IMR-90 (cell line): ENCODE results near the gene B4GALT5. TPM values are rescaled to one million over a fixed set of nuclear protein-coding genes. Genes with fewer than 3 reads are reported as not detected.

Source experiments
- ATAC-seq: fragments of 200-7000 bp; cut with Tn5 transposase; 2 replicates; pipeline ENCODE4 v1.9.1; 2020; ENCODE audit warnings: low read depth, mild to moderate bottlenecking, moderate library complexity
- BruUV-seq: library from RNA; stranded (reverse); fragments of 400-500 nt; replicated peaks from 2 replicates; lab custom pipeline; 2021; lab: Mats Ljungman, UMichigan
- CTCF ChIA-PET: fragments of 300-600 bp; formaldehyde crosslinking; extraction: SDS; loops from one replicate; lab custom pipeline; 2021; ENCODE audit warnings: antibody characterized with exemption; lab: Yijun Ruan, JAX
- POLR2A ChIA-PET: fragments of 300-600 bp; sonication (Branson Sonifier 250); formaldehyde crosslinking; loops from one replicate; lab custom pipeline; 2022; ENCODE audit warnings: antibody characterized with exemption; ENCODE audit not compliant: unreplicated experiment; lab: Charles Lee
- DNase-seq: peaks from one replicate; pipeline ENCODE4 v3.0.0; 2013
- H2AFZ ChIP-seq: replicated peaks from 2 replicates; pipeline ENCODE3; 2013; ENCODE audit warnings: low read length, mild to moderate bottlenecking; ENCODE audit not compliant: poor library complexity
- H2AK5ac ChIP-seq: 2 replicates; pipeline ENCODE4 v1.6.1; 2013; ENCODE audit warnings: low read depth, low read length, inconsistent platforms
- H2AK9ac ChIP-seq: replicated peaks from 2 replicates; pipeline ENCODE3; 2013; ENCODE audit warnings: mild to moderate bottlenecking, low read depth, low read length, moderate library complexity; ENCODE audit not compliant: poor library complexity
- H2BK120ac ChIP-seq: 2 replicates; pipeline ENCODE4 v1.6.1; 2013; ENCODE audit warnings: low read depth, low read length, inconsistent platforms
- H2BK15ac ChIP-seq: 3 replicates; pipeline ENCODE4 v1.6.1; 2013; ENCODE audit warnings: low read depth, low read length, inconsistent platforms
- H2BK20ac ChIP-seq: 2 replicates; pipeline ENCODE4 v1.6.1; 2013; ENCODE audit warnings: low read depth, mild to moderate bottlenecking, inconsistent platforms, low read length, moderate library complexity
- H2BK5ac ChIP-seq: 2 replicates; pipeline ENCODE4 v1.6.1; 2013; ENCODE audit warnings: mild to moderate bottlenecking, low read depth, low read length, inconsistent platforms; ENCODE audit not compliant: poor library complexity, severe bottlenecking
- H3K14ac ChIP-seq: replicated peaks from 2 replicates; pipeline ENCODE4 v1.6.1; 2013; ENCODE audit warnings: low read depth, low read length, inconsistent platforms
- H3K18ac ChIP-seq: 2 replicates; pipeline ENCODE4 v1.6.1; 2013; ENCODE audit warnings: low read depth, low read length, control low read depth
- H3K23ac ChIP-seq: 2 replicates; pipeline ENCODE4 v1.6.1; 2013; ENCODE audit warnings: low read depth, low read length, inconsistent platforms
- H3K27ac ChIP-seq: 2 replicates; pipeline ENCODE4 v1.5.1; 2013; ENCODE audit warnings: mild to moderate bottlenecking, control low read depth, low read length; ENCODE audit not compliant: insufficient read depth
- H3K27me3 ChIP-seq: 2 replicates; pipeline ENCODE4 v1.6.1; 2013; ENCODE audit warnings: low read length; ENCODE audit not compliant: control insufficient read depth, insufficient read depth
- H3K36me3 ChIP-seq: 2 replicates; pipeline ENCODE4 v1.6.1; 2013; ENCODE audit warnings: low read length, mixed read lengths; ENCODE audit not compliant: control insufficient read depth, insufficient read depth
- H3K4ac ChIP-seq: 2 replicates; pipeline ENCODE4 v1.6.1; 2013; ENCODE audit warnings: low read depth, low read length, inconsistent platforms
- H3K4me1 ChIP-seq: 2 replicates; pipeline ENCODE4 v1.6.1; 2013; ENCODE audit warnings: low read length, mixed read lengths; ENCODE audit not compliant: control insufficient read depth, insufficient read depth
- H3K4me2 ChIP-seq: 2 replicates; pipeline ENCODE4 v1.6.1; 2013; ENCODE audit warnings: low read depth, mild to moderate bottlenecking, control low read depth, low read length, moderate library complexity
- H3K4me3 ChIP-seq: 2 replicates; pipeline ENCODE4 v1.5.1; 2013; ENCODE audit warnings: low read depth, mild to moderate bottlenecking, control low read depth, low read length, moderate library complexity; ENCODE audit not compliant: insufficient read depth
- H3K56ac ChIP-seq: 2 replicates; pipeline ENCODE4 v1.6.1; 2013; ENCODE audit warnings: low read length, inconsistent platforms; ENCODE audit not compliant: insufficient read depth; ENCODE audit errors: extremely low read depth
- H3K79me1 ChIP-seq, 2 experiments: 2 replicates each; pipeline ENCODE4 v1.6.1; 2013; ENCODE audit warnings: low read length in 2 of 2, inconsistent platforms in 1 of 2, low read depth in 1 of 2
- H3K9ac ChIP-seq: 2 replicates; pipeline ENCODE4 v1.6.1; 2013; ENCODE audit warnings: low read depth, low read length, control low read depth
- H3K9me1 ChIP-seq: 2 replicates; pipeline ENCODE4 v1.6.1; 2013; ENCODE audit warnings: low read length, inconsistent platforms; ENCODE audit not compliant: insufficient read depth
- H3K9me3 ChIP-seq: 2 replicates; pipeline ENCODE4 v1.6.1; 2013; ENCODE audit warnings: low read length; ENCODE audit not compliant: control insufficient read depth, insufficient read depth
- H4K20me1 ChIP-seq: 2 replicates; pipeline ENCODE4 v1.6.1; 2013; ENCODE audit warnings: low read length, inconsistent platforms; ENCODE audit not compliant: insufficient read depth
- H4K5ac ChIP-seq: 2 replicates; pipeline ENCODE4 v1.6.1; 2013; ENCODE audit warnings: mild to moderate bottlenecking, low read depth, low read length, control low read depth
- H4K8ac ChIP-seq, 2 experiments: 2 replicates each; pipeline ENCODE4 v1.6.1; 2013; ENCODE audit warnings: low read depth in 2 of 2, low read length in 2 of 2, control low read depth in 1 of 2, inconsistent platforms in 1 of 2
- H4K91ac ChIP-seq: 2 replicates; pipeline ENCODE4 v1.6.1; 2013; ENCODE audit warnings: low read depth, low read length, inconsistent platforms; ENCODE audit not compliant: insufficient read depth
- MAFK ChIP-seq: IDR thresholded peaks from 2 replicates; pipeline ENCODE4 v1.6.1; 2012; ENCODE audit warnings: low read depth, low read length, improper control_type of control experiment
- USF2 ChIP-seq: fragments of 150-350 bp; IDR thresholded peaks from 2 replicates; pipeline ENCODE4 v1.6.1; 2017; ENCODE audit warnings: mild to moderate bottlenecking, antibody characterized with exemption, low read length, low read depth
- WGBS, 2 experiments: methylation state at CpG; one replicate each; pipeline versions ENCODE4 v1.1.5 to v1.1.7; 2013; ENCODE audit warnings: missing lambda C conversion rate in 2 of 2; ENCODE audit not compliant: insufficient read length in 1 of 2; ENCODE audit errors: extremely low coverage in 2 of 2; 5-methylcytosine and 5-hydroxymethylcytosine counted together
- dilution Hi-C: fragments of 300-500 bp; cut with HindIII; formaldehyde crosslinking; loops from one replicate; pipeline ENCODE4 v1.14.3; 2018; ENCODE audit warnings: low sequenced_read_pairs; ENCODE audit not compliant: unreplicated experiment
- in situ Hi-C: fragments of 300-500 bp; cut with MboI; formaldehyde crosslinking; loops from 3 replicates; pipeline ENCODE4 v1.14.3; 2019; ENCODE audit warnings: low sequenced_read_pairs, inconsistent platforms, mixed read lengths
- intact Hi-C: fragments of 100-400 bp; cut with micrococcal nuclease; formaldehyde crosslinking; loops from 2 replicates; pipeline ENCODE4 v1.10.0; 2022
- polyA plus RNA-seq, 3 experiments: library from polyadenylated mRNA; depleted of rRNA; stranded (reverse); fragments of >200 nt; gene quantifications; 2 replicates each; pipeline ENCODE4 v1.2.3, GENCODE V29; 2012; ENCODE audit warnings: low replicate concordance in 1 of 3
- total RNA-seq: library from RNA; depleted of rRNA; stranded (reverse); fragments of >200 nt; gene quantifications from 2 replicates; pipeline ENCODE4 v1.2.3, GENCODE V29; 2012

The B4GALT5 gene
- total and polyA plus RNA-seq, 2 of the 4 experiments (the other 2 are of a cell fraction) = 11.3 to 20.4 TPM

- H3K36me3 ChIP-seq = no peaks in the 10 kb centered on the region
- ATAC-seq (no peak), DNase-seq (peak; percentile 67)
- ChIA-PET CTCF (no interaction called here), POLR2A (interaction anchor here (0.6 kb wide), 1 partner anchor 437 kb away, joined by 17 read pairs; no protein-coding TSS in a partner anchor)
- H2BK120ac ChIP-seq = no peak overlapping the region
- H3K9me3 ChIP-seq = no peaks in the 10 kb centered on the region
- BruUV-seq = no TSS peak
- dilution Hi-C loops = no loop called here
- H4K5ac ChIP-seq = no peak overlapping the region
- H2AK5ac ChIP-seq = no peak overlapping the region
- H2AK9ac ChIP-seq = no peak overlapping the region
- H3K4ac ChIP-seq = no peak overlapping the region
- no peak overlapping the region for H4K91ac ChIP-seq
- no peak for TF ChIP-seq MAFK
- TF ChIP-seq USF2 = no peak
- no peak overlapping the region for H2BK15ac ChIP-seq
- no peak overlapping the region for H3K23ac ChIP-seq
- intact Hi-C loops = no loop called here
- no peak overlapping the region for H3K56ac ChIP-seq
- H3K9me1 ChIP-seq = peaks cover 11% of the 10 kb centered on the region
- no peak overlapping the region for H2BK5ac ChIP-seq
- no CpG with 5 or more reads among the region's 6 CpGs for WGBS, 2 experiments
- H3K79me1 ChIP-seq = peaks cover 30 to 65% of the 10 kb centered on the region in 2 experiments
- H3K9ac ChIP-seq = no peak overlapping the region
- no peak overlapping the region for H3K27ac ChIP-seq
- H3K4me2 ChIP-seq = no peak overlapping the region
- no peak overlapping the region for H4K8ac ChIP-seq
- peaks cover 75% of the 10 kb centered on the region for H4K20me1 ChIP-seq
- H3K4me3 ChIP-seq = no peak overlapping the region
- H2AFZ ChIP-seq = no peak overlapping the region
- H3K14ac ChIP-seq = peak overlapping the region; percentile 37; the same call in 1 of the 2 replicates
- H3K27me3 ChIP-seq = no peaks in the 10 kb centered on the region
- H2BK20ac ChIP-seq = no peak overlapping the region
- no peak overlapping the region for H3K18ac ChIP-seq
- in situ Hi-C loops = no loop called here
- peaks cover 12% of the 10 kb centered on the region for H3K4me1 ChIP-seq
Observed at GRCh38 chr20:49699200-49699992, 14.3 kb downstream of the B4GALT5 start.
